GM19239 (cell line): Measurements from ENCODE around the gene TBC1D2B.
"Not testable (repeated sequence)": the region's sequence is repeated elsewhere in the genome, so short reads cannot be mapped to it uniquely, and the experiment has no call there.

Source experiments
- DNase-seq: peaks from one replicate; pipeline ENCODE4 v3.0.0; 2011; ENCODE audit warnings: low spot score; ENCODE audit not compliant: insufficient read length
- FAIRE-seq: peaks from 2 replicates; lab custom pipeline; 2011; peaks lifted over from hg19 to GRCh38; lab: Jason Lieb, UNC

The TBC1D2B gene

GRCh38 chr15:77980098-77980497 lies 97.4 kb downstream of the TBC1D2B start:
- DNase-seq (no peak), FAIRE-seq (no peak)

- not testable (repeated sequence) for FAIRE-seq, DNase-seq
These were observed 98.4 kb downstream of the TBC1D2B start for GRCh38 chr15:77979157-77979556.

- FAIRE-seq: not testable (repeated sequence)
These were observed 98.8 kb downstream of the TBC1D2B start for GRCh38 chr15:77978759-77979145.

DNA sequence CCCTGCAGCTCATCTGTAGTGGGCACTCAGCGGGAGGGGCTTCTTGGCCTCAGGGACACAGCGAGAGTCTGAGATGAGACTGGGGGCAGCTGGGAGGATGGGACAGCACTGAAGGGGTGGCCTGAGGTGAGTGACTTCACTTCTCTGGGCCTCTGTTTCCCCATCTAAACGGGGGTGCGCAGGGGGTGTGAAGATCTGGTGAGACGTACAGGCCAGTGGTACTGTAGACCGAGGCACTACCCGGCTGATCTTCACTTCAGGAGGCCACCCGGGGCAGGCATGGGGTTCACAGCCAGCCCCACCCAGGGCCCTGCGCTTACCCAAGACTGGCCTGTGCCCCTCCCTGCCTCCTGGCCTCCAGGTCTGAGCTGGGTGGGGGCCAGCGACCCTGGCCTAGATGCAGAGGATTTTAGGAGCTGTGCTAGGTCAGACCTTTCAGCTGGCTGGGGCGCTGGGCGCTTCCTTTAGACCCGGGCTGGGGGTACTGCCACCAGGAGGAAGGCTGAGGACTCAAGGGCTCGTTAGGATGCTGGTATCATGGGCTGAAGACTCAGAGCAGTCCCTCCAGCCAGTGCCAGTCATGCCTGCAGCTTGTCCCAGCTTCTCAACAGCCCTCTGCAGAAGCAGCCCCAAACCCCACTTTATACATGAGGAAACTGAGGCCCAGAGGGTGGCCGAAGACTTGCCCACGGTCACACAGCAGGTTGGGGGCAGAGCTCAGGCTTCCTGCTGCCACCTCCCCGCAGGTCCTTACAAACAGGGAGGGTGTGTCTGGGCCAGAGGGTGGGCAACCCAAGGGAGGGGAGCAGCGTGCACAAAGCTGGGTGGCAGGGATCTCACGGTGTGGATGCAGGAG lies 99.4 kb downstream of the TBC1D2B start:
- FAIRE-seq, DNase-seq: not testable (repeated sequence)

More at GRCh38 chr15:77978759-77979145, 98.8 kb downstream of the TBC1D2B start:
- not testable (repeated sequence) for DNase-seq

GRCh38 chr15:77976760-77977525 lies 100.6 kb downstream of the TBC1D2B start:
- not testable (repeated sequence) for DNase-seq, FAIRE-seq

GRCh38 chr15:77976095-77976450 lies 101.4 kb downstream of the TBC1D2B start:
- FAIRE-seq, DNase-seq: not testable (repeated sequence)

GRCh38 chr15:77975332-77976094 lies 102.0 kb downstream of the TBC1D2B start:
- DNase-seq (no peak), FAIRE-seq (no peak)

GRCh38 chr15:77974416-77975331 lies 102.8 kb downstream of the TBC1D2B start:
- no peak for DNase-seq
- no peak for FAIRE-seq

GRCh38 chr15:77974098-77974414 lies 103.5 kb downstream of the TBC1D2B start:
- DNase-seq (no peak), FAIRE-seq (no peak)

DNA sequence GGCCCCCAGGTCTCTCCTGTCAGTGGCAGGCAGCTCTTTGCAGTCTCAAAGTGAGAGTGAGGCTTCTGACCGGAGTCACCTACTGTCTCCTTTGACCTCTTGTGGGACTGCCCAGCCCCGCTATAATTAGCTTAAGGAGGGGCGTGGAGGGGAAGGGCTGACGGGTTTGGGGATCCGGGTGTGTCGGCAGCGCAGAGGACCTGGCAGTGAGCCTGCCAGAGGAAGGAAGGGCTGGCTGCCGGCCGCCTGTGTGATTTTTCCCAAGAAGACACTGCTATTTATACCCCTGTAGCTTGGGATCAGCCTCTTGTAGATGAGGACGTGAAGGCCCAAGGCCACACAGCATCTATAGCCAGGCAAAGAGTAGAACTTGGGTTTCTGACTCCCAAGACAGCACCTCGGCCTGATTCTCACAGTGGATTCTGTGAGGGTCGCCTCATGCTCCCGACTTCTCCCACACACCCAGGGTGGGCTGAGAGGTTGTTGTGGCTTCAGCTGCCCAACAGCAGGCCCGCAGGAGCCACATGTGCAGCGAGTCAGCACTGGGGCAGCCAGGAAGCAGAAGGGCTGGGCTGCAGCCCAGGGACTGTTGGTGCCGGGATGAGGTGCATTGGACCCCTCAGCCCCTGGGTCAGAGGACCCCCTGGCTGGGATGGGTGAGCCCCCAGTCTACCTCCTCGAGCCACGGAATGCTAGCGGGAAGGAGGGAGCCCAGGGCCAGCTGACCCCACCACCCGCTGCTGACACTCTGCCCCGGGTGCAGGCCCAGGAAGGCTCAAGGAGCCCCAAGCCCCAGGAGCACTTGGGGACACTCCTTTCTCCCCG lies 104.0 kb downstream of the TBC1D2B start:
- not testable (repeated sequence) for DNase-seq, FAIRE-seq

GRCh38 chr15:77972706-77973105 lies 104.8 kb downstream of the TBC1D2B start:
- FAIRE-seq, DNase-seq: not testable (repeated sequence)

DNA sequence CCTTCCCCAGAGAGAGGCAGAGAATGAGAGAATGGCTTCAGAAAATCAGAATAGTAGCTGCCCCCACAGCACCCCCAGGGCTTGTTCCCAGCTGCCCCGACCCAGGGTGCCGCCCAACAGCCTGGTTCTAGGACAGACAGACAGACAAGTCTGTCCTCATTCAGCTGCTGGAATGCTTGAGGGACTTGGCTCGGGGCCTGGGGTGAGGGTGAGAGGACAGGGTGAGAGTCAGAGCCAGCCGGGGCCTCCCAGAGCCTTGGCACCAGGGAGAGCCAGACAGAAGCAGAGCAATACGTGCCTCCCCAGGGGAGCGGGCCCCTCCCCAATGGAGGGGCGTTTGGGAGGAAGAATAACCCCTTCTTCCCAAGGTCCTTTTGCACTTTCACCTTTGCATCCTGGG lies 105.6 kb downstream of the TBC1D2B start:
- not testable (repeated sequence) for DNase-seq, FAIRE-seq

GRCh38 chr15:77970813-77971360 lies 106.6 kb downstream of the TBC1D2B start:
- not testable (repeated sequence) for FAIRE-seq, DNase-seq

GRCh38 chr15:77969055-77969454 lies 108.5 kb downstream of the TBC1D2B start:
- FAIRE-seq: no peak
- no peak for DNase-seq

DNA sequence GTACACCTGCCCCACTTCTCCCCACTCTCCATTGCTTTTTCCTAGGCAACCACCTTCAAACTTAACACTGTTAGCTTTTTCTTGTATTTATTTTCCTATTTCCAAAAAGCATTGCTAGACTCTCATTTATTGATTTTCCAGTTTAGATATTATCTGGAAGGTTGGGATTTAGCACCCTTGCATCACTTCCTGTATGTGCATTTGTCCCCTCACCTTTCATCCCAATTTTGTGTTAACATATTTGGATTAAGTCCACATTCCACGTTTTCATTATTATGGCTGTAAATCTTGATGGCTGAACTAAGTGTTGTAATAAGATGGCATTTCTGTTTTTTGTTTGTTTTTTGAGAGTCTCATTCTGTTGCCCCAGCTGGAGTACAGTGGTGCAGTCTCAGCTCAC lies 109.7 kb downstream of the TBC1D2B start:
- DNase-seq: no peak
- no peak for FAIRE-seq

GRCh38 chr15:77967235-77967615 lies 110.3 kb downstream of the TBC1D2B start:
- not testable (repeated sequence) for DNase-seq, FAIRE-seq

DNA sequence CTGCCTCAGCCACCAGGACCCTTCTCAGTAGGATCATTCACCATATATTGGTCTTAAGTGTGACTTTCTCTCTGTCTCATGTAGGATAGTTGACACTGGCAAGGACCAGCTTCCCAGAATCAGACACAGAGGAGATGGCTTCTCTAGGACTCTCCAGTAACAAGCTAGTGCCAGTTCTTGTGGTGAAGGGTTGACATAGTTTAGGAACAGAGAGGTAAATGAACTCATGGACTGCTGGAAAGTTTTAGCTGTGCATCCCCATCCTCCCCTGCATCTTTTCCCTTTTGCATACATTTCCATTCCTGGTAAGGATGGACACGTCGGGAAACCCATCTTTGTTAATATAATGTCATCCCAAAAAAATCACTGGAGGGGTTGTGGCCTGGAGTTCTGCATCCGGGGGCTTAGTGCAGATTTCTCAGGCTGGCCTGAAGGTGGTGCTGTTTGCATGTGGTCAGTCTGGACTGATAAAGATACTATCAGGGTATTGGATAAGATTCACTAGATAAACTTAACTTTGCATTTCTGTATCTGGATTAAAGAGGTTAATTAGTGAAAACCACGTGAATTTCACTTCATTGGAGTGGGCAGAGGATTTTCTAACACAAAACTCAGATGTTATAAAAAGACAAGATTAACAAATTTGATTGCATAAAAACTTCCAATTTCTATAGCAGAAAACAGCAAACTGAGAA lies 110.8 kb downstream of the TBC1D2B start:
- peak; percentile 87 for FAIRE-seq
- no peak for DNase-seq

GRCh38 chr15:77964193-77964592 lies 113.3 kb downstream of the TBC1D2B start:
- no peak for FAIRE-seq
- DNase-seq: no peak
